Breast epithelium (tissue), 3 donors: Measurements from ENCODE around the gene SF3B5.

Experiments
- POLR2A ChIP-seq: fragments of 450-650 bp; IDR thresholded peaks from one replicate; pipeline ENCODE4 v1.6.1; 2016; ENCODE audit warnings: antibody characterized with exemption, mild to moderate bottlenecking, moderate library complexity
- TF ChIP-seq, protein P1 (sequence below), 3 donors: fragments of 450-650 bp; IDR thresholded peaks; one replicate each; pipeline ENCODE4 v1.5.1; 2016 to 2017; ENCODE audit warnings: antibody characterized with exemption in 3 of 3, mild to moderate bottlenecking in 3 of 3, moderate library complexity in 3 of 3

- no peak for TF ChIP-seq POLR2A
- TF ChIP-seq, protein P1, sequence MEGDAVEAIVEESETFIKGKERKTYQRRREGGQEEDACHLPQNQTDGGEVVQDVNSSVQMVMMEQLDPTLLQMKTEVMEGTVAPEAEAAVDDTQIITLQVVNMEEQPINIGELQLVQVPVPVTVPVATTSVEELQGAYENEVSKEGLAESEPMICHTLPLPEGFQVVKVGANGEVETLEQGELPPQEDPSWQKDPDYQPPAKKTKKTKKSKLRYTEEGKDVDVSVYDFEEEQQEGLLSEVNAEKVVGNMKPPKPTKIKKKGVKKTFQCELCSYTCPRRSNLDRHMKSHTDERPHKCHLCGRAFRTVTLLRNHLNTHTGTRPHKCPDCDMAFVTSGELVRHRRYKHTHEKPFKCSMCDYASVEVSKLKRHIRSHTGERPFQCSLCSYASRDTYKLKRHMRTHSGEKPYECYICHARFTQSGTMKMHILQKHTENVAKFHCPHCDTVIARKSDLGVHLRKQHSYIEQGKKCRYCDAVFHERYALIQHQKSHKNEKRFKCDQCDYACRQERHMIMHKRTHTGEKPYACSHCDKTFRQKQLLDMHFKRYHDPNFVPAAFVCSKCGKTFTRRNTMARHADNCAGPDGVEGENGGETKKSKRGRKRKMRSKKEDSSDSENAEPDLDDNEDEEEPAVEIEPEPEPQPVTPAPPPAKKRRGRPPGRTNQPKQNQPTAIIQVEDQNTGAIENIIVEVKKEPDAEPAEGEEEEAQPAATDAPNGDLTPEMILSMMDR (IDR thresholded peaks at IDR 0.05): no peak
Observed at GRCh38 chr6:144143878-144144277, 48.5 kb upstream of the SF3B5 start.
